ENCODE measurements around the gene ASIC4.

DNA sequence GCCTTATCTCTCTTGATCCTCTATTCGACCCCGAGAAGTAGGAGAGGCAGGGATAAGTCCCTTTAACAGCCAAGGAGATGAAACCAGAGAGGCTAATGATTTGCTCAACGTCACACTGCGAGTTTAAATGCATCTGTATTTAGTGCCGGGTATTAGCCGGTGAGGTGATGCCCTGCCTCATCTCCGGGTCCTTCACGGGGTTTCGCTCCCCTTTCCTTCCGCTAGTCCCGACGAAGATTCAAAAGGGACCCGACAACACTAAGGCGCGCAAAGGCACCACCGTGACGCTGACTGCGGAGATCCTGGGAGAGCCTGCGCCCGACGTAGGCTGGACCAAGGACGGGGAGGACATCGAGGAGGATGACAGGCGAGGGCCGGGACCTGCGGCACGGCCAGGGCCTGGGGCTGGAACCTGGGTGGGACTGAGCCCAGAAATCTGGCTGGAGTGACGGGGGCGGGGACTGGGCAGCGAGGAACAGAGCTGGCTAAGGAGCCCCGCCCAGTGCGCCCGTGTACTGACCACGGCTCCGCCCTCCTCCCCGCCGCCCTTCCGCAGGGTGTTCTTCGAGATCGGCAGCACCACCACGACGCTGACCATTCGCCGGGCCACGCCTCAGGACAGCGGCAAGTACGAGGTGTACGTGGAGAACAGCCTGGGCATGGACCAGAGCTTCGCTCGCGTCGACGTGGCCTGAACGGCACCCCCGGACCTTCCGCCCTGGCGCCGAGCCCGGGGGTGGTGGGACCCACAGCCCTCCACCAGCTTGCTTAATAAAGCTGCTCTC is 16.6 kb upstream of the ASIC4 start:
- TF ChIP-seq, protein P1, sequence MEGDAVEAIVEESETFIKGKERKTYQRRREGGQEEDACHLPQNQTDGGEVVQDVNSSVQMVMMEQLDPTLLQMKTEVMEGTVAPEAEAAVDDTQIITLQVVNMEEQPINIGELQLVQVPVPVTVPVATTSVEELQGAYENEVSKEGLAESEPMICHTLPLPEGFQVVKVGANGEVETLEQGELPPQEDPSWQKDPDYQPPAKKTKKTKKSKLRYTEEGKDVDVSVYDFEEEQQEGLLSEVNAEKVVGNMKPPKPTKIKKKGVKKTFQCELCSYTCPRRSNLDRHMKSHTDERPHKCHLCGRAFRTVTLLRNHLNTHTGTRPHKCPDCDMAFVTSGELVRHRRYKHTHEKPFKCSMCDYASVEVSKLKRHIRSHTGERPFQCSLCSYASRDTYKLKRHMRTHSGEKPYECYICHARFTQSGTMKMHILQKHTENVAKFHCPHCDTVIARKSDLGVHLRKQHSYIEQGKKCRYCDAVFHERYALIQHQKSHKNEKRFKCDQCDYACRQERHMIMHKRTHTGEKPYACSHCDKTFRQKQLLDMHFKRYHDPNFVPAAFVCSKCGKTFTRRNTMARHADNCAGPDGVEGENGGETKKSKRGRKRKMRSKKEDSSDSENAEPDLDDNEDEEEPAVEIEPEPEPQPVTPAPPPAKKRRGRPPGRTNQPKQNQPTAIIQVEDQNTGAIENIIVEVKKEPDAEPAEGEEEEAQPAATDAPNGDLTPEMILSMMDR (IDR thresholded peaks at IDR 0.05), result no peak
- peak; percentile 91 for TF ChIP-seq EZH2 (IDR thresholded peaks at IDR 0.05)
- TF ChIP-seq EZH2phosphoT487 (IDR thresholded peaks at IDR 0.05), result peak; percentile 94

All from neural progenitor cell (in vitro differentiated cells).